Keratinocyte (primary cell): ENCODE data around the gene GPR22. TPM values are rescaled to one million over a fixed set of nuclear protein-coding genes. Genes with fewer than 3 reads are reported as not detected.

Experiments
- DNase-seq: peaks from one replicate; pipeline ENCODE4 v3.0.0-alpha.2; 2011; ENCODE audit warnings: low read depth, missing footprints, low spot score
- FAIRE-seq: peaks from 2 replicates; lab custom pipeline; 2011; peaks lifted over from hg19 to GRCh38; lab: Jason Lieb, UNC
- H2AFZ ChIP-seq: 2 replicates; pipeline ENCODE4 v1.6.0; 2012; ENCODE audit warnings: low read length, control low read depth, inconsistent platforms; ENCODE audit not compliant: control insufficient read depth
- H3K27ac ChIP-seq: 2 replicates; pipeline ENCODE4 v1.5.1; 2011; ENCODE audit warnings: low read length; ENCODE audit not compliant: control insufficient read depth, insufficient read depth
- H3K27me3 ChIP-seq: 3 replicates; pipeline ENCODE4 v1.6.0; 2011; ENCODE audit warnings: low read length; ENCODE audit not compliant: control insufficient read depth, insufficient read depth; ENCODE audit errors: extremely low read depth
- H3K36me3 ChIP-seq, 2 experiments: 2 replicates in 1 of 2; 3 replicates in 1 of 2; pipeline ENCODE4 v1.5.1; 2011; ENCODE audit warnings: low read length in 2 of 2, mild to moderate bottlenecking in 1 of 2; ENCODE audit not compliant: control insufficient read depth in 2 of 2, insufficient read depth in 2 of 2; ENCODE audit errors: extremely low read depth in 1 of 2
- H3K4me1 ChIP-seq: 3 replicates; pipeline ENCODE4 v1.5.1; 2011; ENCODE audit warnings: low read length; ENCODE audit not compliant: control insufficient read depth, insufficient read depth; ENCODE audit errors: extremely low read depth
- H3K4me2 ChIP-seq: 3 replicates; pipeline ENCODE4 v1.6.0; 2011; ENCODE audit warnings: low read depth, low read length; ENCODE audit not compliant: control insufficient read depth, insufficient read depth; ENCODE audit errors: extremely low read depth
- H3K4me3 ChIP-seq, 3 experiments: fragments of 200-600 bp in 1 of 3; sonication (generic) in 1 of 3; 2 replicates in 2 of 3; 3 replicates in 1 of 3; pipeline ENCODE4 v1.5.1; 2011 to 2016; ENCODE audit warnings: low read length in 3 of 3, mild to moderate bottlenecking in 3 of 3, control low read depth in 2 of 3, inconsistent platforms in 1 of 3, low read depth in 1 of 3, mixed read lengths in 1 of 3, mixed run types in 1 of 3, moderate library complexity in 1 of 3; ENCODE audit not compliant: control insufficient read depth in 2 of 3, insufficient read depth in 2 of 3; ENCODE audit errors: extremely low read depth in 1 of 3
- H3K79me2 ChIP-seq: 2 replicates; pipeline ENCODE4 v1.6.0; 2012; ENCODE audit warnings: low read length; ENCODE audit not compliant: control insufficient read depth, insufficient read depth
- H3K9ac ChIP-seq: 3 replicates; pipeline ENCODE4 v1.6.0; 2011; ENCODE audit warnings: low read length; ENCODE audit not compliant: control insufficient read depth, insufficient read depth; ENCODE audit errors: extremely low read depth
- H3K9me1 ChIP-seq: 3 replicates; pipeline ENCODE4 v1.6.0; 2011; ENCODE audit warnings: low read length; ENCODE audit not compliant: control insufficient read depth, insufficient read depth; ENCODE audit errors: extremely low read depth
- H3K9me3 ChIP-seq: 2 replicates; pipeline ENCODE4 v1.5.1; 2012; ENCODE audit warnings: low read depth, low read length; ENCODE audit not compliant: control insufficient read depth
- H4K20me1 ChIP-seq: 3 replicates; pipeline ENCODE4 v1.6.0; 2011; ENCODE audit warnings: low read length; ENCODE audit not compliant: control insufficient read depth, insufficient read depth; ENCODE audit errors: extremely low read depth
- EZH2 ChIP-seq: IDR thresholded peaks from one replicate; pipeline ENCODE4 v1.6.1; 2012; ENCODE audit warnings: inconsistent platforms, mild to moderate bottlenecking, low read length, moderate library complexity
- dilution Hi-C: fragments of 300-500 bp; cut with MboI; formaldehyde crosslinking; loops from one replicate; pipeline ENCODE4 v1.7.0; 2020; ENCODE audit warnings: low sequenced_read_pairs; ENCODE audit not compliant: extremely low pct_ligation_motif_present
- polyA plus RNA-seq, 5 experiments: library from polyadenylated mRNA; depleted of rRNA in 3 of 5; stranded (reverse) in 3 of 5; stranded (forward) in 1 of 5; unstranded in 1 of 5; fragments of >200 nt; gene quantifications; 1 replicate in 1 of 5; 2 replicates in 3 of 5; 3 replicates in 1 of 5; pipeline versions ENCODE4 v1.2.1 to v1.2.3, GENCODE V29; 2011 to 2012; ENCODE audit warnings: missing spikeins in 2 of 5, low read depth in 1 of 5, low replicate concordance in 1 of 5
- TF ChIP-seq, protein P1 (sequence below), 3 experiments: IDR thresholded peaks in 1 of 3; conservative IDR thresholded peaks in 1 of 3; optimal IDR thresholded peaks in 1 of 3; 2 replicates in 2 of 3; 3 replicates in 1 of 3; pipeline versions ENCODE3 to v1.5.1; 2011; ENCODE audit warnings: low read length in 3 of 3, mild to moderate bottlenecking in 3 of 3, moderate library complexity in 2 of 3, control low read depth in 1 of 3, inconsistent platforms in 1 of 3; ENCODE audit not compliant: insufficient read depth in 2 of 3; ENCODE audit errors: extremely low read depth in 1 of 3

Gene GPR22
- polyA plus RNA-seq, 1 donor (not counting 4 experiments of a cell fraction or from before 2014, with no cell fraction given) = not detected

DNA sequence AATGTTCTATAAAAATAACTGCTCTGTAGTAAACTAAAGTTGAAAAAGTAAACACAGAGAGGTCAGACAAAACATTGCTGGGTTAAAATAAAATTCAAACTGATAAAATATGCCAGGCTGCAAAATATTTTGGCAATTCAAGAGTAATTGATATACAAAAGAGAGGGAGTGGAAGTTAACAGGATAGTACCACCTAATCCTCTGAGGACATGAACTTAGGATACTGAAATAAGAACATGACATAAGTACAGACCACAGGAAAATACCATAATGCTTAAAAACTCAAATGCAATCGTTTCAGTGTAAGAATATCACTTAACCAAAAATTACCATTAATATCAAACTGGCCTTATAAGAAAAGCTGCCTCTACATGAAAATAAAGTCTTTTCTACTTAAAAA is 37.6 kb upstream of the GPR22 start:
- Histone ChIP-seq H4K20me1 (no peaks in the 10 kb centered on the region), H3K4me2 (no peak overlapping the region), H3K9me1 (no peaks in the 10 kb centered on the region), H3K9me3 (no peaks in the 10 kb centered on the region), H3K36me3 (no peaks in the 10 kb centered on the region), H3K27me3 (no peaks in the 10 kb centered on the region), H3K27ac (no peak overlapping the region), H2AFZ (no peak overlapping the region), H3K4me3 (no peak overlapping the region), H3K4me1 (no peaks in the 10 kb centered on the region), H3K9ac (no peak overlapping the region), H3K79me2 (peaks cover 4% of the 10 kb centered on the region)
- TF ChIP-seq, protein P1, sequence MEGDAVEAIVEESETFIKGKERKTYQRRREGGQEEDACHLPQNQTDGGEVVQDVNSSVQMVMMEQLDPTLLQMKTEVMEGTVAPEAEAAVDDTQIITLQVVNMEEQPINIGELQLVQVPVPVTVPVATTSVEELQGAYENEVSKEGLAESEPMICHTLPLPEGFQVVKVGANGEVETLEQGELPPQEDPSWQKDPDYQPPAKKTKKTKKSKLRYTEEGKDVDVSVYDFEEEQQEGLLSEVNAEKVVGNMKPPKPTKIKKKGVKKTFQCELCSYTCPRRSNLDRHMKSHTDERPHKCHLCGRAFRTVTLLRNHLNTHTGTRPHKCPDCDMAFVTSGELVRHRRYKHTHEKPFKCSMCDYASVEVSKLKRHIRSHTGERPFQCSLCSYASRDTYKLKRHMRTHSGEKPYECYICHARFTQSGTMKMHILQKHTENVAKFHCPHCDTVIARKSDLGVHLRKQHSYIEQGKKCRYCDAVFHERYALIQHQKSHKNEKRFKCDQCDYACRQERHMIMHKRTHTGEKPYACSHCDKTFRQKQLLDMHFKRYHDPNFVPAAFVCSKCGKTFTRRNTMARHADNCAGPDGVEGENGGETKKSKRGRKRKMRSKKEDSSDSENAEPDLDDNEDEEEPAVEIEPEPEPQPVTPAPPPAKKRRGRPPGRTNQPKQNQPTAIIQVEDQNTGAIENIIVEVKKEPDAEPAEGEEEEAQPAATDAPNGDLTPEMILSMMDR (optimal IDR thresholded peaks at IDR 0.05 in 1 of 3, IDR thresholded peaks at IDR 0.05 in 1 of 3, conservative IDR thresholded peaks at IDR 0.05 in 1 of 3; ENCODE audit: extremely low read depth in 1 of 3, insufficient read depth in 2 of 3, low read length in 3 of 3) = no peak
- no peak for TF ChIP-seq EZH2
- dilution Hi-C loops = no loop called here
- FAIRE-seq (no peak), DNase-seq (no peak)

DNA sequence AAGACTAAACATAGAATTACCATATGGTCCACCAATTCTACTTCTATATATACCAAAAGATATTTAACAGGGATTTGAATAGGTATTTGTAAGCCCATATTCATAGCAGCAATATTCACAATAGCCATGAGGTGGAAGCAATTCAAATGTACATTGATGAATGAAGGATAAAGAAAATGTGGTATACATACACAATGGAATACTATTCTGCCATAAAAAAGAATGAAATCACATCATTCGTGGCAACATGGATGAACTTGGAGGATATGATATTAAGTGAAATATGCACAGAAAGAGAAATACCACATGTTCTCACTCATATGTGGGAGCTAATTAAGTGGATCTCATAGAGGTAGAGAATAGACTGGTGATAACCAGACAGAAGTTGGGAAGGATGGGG is 34.1 kb upstream of the GPR22 start:
- dilution Hi-C loops = no loop called here
- peaks cover 2% of the 10 kb centered on the region for H3K9me1 ChIP-seq
- TF ChIP-seq EZH2 = no peak
- TF ChIP-seq, protein P1 (optimal IDR thresholded peaks at IDR 0.05 in 1 of 3, IDR thresholded peaks at IDR 0.05 in 1 of 3, conservative IDR thresholded peaks at IDR 0.05 in 1 of 3; ENCODE audit: extremely low read depth in 1 of 3, insufficient read depth in 2 of 3, low read length in 3 of 3) = no peak

More for the DNA sequence above, 34.1 kb upstream of the GPR22 start:
- no peaks in the 10 kb centered on the region for H3K27me3 ChIP-seq
- H2AFZ ChIP-seq = no peak overlapping the region
- H3K36me3 ChIP-seq = no peaks in the 10 kb centered on the region
- H3K9ac ChIP-seq = no peak overlapping the region
- H3K9me3 ChIP-seq = no peaks in the 10 kb centered on the region
- no peak overlapping the region for H3K4me2 ChIP-seq
- DNase-seq (no peak), FAIRE-seq (no peak)
- no peak overlapping the region for H3K4me3 ChIP-seq
- H3K79me2 ChIP-seq = peaks cover 4% of the 10 kb centered on the region
- no peaks in the 10 kb centered on the region for H3K4me1 ChIP-seq
- H4K20me1 ChIP-seq = no peaks in the 10 kb centered on the region
- no peak overlapping the region for H3K27ac ChIP-seq
